ENCODE results near the gene TECPR1.

- TF ChIP-seq YY1 (IDR thresholded peaks at IDR 0.05; ENCODE audit: insufficient read depth, insufficient read length) (no peak), ZNF274 (IDR thresholded peaks at IDR 0.05; ENCODE audit: low read depth, low read length) (no peak)
These were observed 34.1 kb upstream of the TECPR1 start for GRCh38 chr7:98286093-98286539.

All from NT2/D1 (cell line).